SH-SY5Y (cell line): Measurements from ENCODE around the gene TENM4.

ENCODE experiments used
- GATA2 ChIP-seq: IDR thresholded peaks from 2 replicates; pipeline ENCODE4 v1.6.1; 2011; ENCODE audit warnings: mild to moderate bottlenecking, low read depth, low read length
- GATA3 ChIP-seq: IDR thresholded peaks from 2 replicates; pipeline ENCODE4 v1.6.1; 2011; ENCODE audit warnings: low read depth, mild to moderate bottlenecking, low read length, moderate library complexity

DNA sequence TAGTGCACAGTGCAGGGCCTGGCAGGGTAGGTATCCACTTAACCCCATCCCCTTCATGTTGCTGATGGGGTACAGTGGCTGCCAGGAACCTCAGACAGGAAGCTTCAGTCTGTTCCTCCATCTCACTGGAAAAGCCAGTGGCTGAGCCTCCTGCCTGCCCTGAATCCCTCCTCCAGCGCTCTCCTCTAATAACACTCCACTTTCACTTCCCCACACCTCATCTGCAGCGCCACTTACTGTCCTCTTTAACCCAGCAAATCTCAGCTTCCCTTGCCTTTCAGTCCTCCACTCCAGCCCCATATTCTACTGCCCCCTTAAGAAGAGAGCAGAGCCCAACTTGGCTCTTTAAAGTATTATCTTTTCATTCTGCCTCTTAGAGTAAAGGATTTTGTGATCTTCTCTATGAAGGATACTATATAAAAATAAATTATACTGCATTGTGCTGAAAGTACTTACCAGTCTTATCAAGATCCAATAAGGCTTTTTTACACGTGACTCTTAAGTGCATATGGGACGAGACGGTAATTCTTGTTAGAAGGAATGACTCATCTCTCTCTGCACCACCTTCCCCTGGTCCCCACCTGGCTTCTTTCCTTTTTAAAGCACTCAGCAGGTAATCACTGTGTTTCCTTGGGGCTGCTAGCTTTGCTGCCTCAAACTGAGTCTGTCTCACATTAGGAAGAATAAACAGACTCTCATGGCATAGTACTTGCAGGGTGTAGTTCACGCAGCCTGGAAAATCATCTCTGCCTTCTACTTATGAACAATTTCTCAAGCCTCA, 628.1 kb downstream of the TENM4 start:
- TF ChIP-seq GATA2, result no peak
- no peak for TF ChIP-seq GATA3
